Measurements from ENCODE around the gene TFDP1.

Gene TFDP1

GRCh38 chr13:113555141-113555540 lies 29.4 kb upstream of the TFDP1 start:
- DNase-seq (ENCODE audit: low read depth): no peak
- H3K4me3 ChIP-seq (ENCODE audit: low read depth, low read length): no peak overlapping the region
- no peak for TF ChIP-seq CTCF (IDR thresholded peaks at IDR 0.05; ENCODE audit: insufficient read depth, low read depth, low read length, missing control alignments)

DNA sequence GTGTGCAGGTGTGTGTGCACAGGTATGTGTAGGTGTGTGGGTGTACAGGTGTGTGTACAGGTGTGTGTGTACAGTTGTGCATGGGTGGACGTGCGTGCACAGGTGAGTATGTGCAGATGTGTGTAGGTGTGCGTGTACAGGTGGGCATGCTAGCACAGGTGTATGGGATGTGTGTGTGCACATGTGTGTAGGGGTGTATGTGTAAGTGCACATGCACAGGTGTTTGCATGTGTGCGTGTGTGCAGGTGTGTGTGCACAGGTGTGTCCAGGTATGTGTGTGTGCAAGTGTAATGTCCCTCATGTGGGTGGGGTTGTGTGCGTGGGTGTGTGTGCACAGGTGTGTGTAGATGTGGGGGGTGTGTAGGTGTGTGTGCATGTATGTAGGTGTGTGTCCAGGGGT lies 27.5 kb upstream of the TFDP1 start:
- H3K4me3 ChIP-seq (ENCODE audit: low read depth, low read length): no peak overlapping the region
- TF ChIP-seq CTCF (IDR thresholded peaks at IDR 0.05; ENCODE audit: insufficient read depth, low read depth, low read length, missing control alignments): no peak
- DNase-seq (ENCODE audit: low read depth): no peak

DNA sequence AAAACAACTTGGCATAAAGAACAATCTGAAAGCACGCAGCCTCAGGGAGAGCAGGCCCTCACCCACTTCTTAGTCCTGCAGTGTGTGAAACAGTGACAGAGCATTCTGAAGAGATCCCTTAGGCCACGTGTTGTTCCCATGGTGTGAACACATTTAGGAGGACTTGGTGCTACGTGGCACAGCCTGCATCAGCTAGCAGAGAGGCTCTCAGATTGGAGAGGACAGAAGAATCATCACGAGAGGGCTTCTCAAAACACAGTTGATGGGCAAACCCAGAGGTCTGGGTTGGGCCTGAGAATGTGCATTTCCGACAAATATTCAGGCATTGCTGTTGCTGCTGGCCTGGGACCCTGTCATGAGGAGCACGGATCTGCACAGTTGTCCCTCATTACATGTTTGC lies 26.1 kb upstream of the TFDP1 start:
- TF ChIP-seq CTCF (IDR thresholded peaks at IDR 0.05; ENCODE audit: insufficient read depth, low read depth, low read length, missing control alignments): no peak
- no peak for DNase-seq (ENCODE audit: low read depth)
- H3K4me3 ChIP-seq (ENCODE audit: low read depth, low read length): no peak overlapping the region

GRCh38 chr13:113559061-113559460 lies 25.5 kb upstream of the TFDP1 start:
- no peak overlapping the region for H3K4me3 ChIP-seq (ENCODE audit: low read depth, low read length)
- no peak for TF ChIP-seq CTCF (IDR thresholded peaks at IDR 0.05; ENCODE audit: insufficient read depth, low read depth, low read length, missing control alignments)
- no peak for DNase-seq (ENCODE audit: low read depth)

DNA sequence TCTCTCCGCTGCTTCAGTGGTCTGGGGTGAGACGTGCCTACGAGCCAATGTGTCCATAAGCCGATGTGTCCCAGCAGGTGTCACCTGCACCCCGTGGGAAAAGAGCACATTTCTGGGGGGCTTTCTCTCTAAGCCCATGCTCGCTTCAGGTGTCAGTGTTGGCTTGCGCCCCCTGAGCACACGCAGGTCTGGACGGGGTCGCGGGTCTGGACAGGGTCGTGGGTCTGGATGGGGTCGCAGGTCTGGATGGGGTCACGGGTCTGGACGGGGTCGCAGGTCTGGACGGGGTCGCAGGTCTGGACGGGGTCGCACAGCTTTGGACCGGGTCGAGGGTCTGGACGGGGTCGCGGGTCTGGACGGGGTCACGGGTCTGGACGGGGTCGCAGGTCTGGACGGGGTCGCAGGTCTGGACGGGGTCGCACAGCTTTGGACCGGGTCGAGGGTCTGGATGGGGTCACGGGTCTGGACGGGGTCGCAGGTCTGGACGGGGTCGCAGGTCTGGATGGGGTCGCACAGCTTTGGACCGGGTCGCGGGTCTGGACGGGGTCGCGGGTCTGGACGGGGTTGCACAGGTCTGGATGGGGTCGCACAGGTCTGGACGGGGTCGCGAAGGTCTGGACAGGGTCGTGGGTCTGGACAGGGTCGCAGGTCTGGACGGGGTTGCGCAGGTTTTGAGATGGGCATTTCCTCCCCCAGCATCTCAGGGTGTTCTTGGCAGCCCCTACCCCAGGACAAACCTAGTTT lies 24.5 kb upstream of the TFDP1 start:
- no peak for DNase-seq (ENCODE audit: low read depth)
- H3K4me3 ChIP-seq (ENCODE audit: low read depth, low read length): no peak overlapping the region
- no peak for TF ChIP-seq CTCF (IDR thresholded peaks at IDR 0.05; ENCODE audit: insufficient read depth, low read depth, low read length, missing control alignments)

DNA sequence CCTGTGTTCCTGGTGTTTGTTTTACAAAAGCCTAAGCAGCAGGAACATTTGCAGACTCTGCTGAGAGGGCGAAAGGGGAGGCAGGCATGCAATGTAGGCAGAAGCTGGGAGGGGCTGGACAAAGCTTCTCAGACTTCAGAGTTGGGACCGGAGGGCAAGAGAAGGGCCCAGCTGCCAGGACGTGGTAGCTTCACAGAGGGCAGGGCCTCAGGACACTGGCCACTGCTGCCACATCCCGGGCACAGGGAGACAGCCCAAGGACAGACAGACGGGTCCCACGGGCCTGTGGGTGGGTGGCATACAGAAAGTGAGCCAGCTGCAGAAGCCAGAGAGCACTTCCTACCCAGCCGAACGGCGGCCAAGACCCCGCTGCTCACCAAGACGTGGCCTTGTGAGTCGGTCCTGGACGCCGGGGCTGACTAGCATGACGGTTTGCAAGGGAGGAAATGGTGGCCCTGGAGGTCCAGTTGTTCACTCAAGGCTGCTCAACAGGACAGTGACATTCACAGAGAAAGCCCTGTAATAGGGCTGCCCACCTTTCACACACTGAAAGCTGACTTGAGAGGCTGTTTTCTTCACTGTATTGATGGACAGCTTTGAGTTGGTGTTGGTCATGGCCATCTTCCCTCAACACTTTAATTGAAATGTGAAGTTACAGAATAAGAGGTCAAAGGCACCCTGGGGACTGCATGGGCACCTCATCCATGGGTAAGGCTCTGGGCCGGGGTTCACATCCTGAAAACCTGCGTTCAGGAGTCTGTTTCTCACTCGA lies 23.7 kb upstream of the TFDP1 start:
- no peak for DNase-seq (ENCODE audit: low read depth)
- no peak overlapping the region for H3K4me3 ChIP-seq (ENCODE audit: low read depth, low read length)
- TF ChIP-seq CTCF (IDR thresholded peaks at IDR 0.05; ENCODE audit: insufficient read depth, low read depth, low read length, missing control alignments): no peak

All from GM12865 (cell line).